Tibial nerve (tissue), 4 donors: ENCODE data around the gene RCOR1.

ENCODE experiments used
- CTCF ChIP-seq, 5 experiments: fragments of 200-600 bp in 3 of 5; fragments of 450-650 bp in 2 of 5; sonication (generic) in 3 of 5; IDR thresholded peaks; one replicate each; pipeline ENCODE4 v1.5.1; 2016 to 2019; ENCODE audit warnings: antibody characterized with exemption in 5 of 5, mild to moderate bottlenecking in 3 of 5, moderate library complexity in 2 of 5
- EP300 ChIP-seq, 2 donors: sonication (generic); formaldehyde crosslinking; IDR thresholded peaks; one replicate each; pipeline ENCODE4 v1.6.1; 2017; ENCODE audit warnings: antibody characterized with exemption in 2 of 2, mild to moderate bottlenecking in 1 of 2
- POLR2A ChIP-seq, 2 donors: fragments of 450-650 bp; IDR thresholded peaks; one replicate each; pipeline ENCODE4 v1.6.1; 2017; ENCODE audit warnings: antibody characterized with exemption in 2 of 2, mild to moderate bottlenecking in 2 of 2, moderate library complexity in 2 of 2

DNA sequence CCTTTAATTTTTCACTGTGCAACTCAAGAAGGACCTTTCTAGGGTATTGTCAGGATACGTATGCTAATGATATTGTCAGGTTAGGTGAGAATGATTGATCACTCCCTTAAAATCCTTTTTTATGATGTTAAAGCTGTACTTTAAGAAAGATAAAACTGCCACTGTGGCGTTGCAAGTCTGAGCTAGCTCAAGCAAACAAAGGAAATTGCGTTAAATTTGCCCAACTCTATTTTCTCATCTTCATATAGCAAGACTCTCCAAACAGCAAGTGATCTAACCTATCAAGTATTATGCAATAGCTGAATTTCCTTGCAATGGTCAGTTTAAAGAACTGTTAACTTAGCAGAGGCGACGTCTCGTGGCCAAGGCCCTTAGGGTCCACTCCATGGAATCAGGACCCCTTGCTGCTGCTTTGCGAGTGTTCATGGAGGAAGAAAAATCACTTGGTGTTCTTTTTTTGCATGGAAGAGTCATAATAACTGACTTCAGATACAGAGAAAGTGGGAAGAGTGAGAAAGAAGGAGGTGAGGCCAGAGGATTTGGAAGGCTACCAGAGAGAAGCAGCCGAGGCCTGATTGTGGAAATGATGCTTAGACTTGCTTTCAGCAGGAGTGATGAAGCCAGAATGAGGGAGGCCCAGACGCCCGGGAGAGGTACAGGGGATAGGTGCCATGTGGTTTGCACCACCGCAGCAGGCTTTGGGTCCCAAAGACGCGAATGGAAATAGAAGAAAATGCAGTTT is 187.3 kb downstream of the RCOR1 start:
- no peak for TF ChIP-seq CTCF (IDR thresholded peaks at IDR 0.05)
- TF ChIP-seq POLR2A (IDR thresholded peaks at IDR 0.05), result no peak
- no peak for TF ChIP-seq EP300 (IDR thresholded peaks at IDR 0.05)
